HepG2 (cell line): ENCODE results near the gene CDC37. TPM values are rescaled to one million over a fixed set of nuclear protein-coding genes. Genes with fewer than 3 reads are reported as not detected.
A peak's percentile ranks its signal among the peaks of the same experiment; 100 is the strongest.

ENCODE experiments used
- AGO1 ChIP-seq: fragments of 200-400 bp; formaldehyde crosslinking; IDR thresholded peaks from 2 replicates; pipeline ENCODE4 v1.6.1; 2017; ENCODE audit warnings: mild to moderate bottlenecking, low read depth, low read length, moderate library complexity; ENCODE audit not compliant: poor library complexity, severe bottlenecking
- ATF7 ChIP-seq, 2 experiments: fragments of 450-650 bp in 1 of 2; sonication (generic) in 1 of 2; formaldehyde crosslinking in 1 of 2; IDR thresholded peaks; 2 replicates each; pipeline versions ENCODE4 v1.4.0 to v1.6.1; 2016 to 2020; ENCODE audit warnings: antibody characterized with exemption in 1 of 2, mild to moderate bottlenecking in 1 of 2, missing genetic modification reagents in 1 of 2
- CBX5 ChIP-seq: sonication (generic); formaldehyde crosslinking; IDR thresholded peaks from 2 replicates; pipeline ENCODE4 v1.4.0; 2020; ENCODE audit warnings: missing genetic modification reagents, borderline replicate concordance
- ELF3 ChIP-seq: IDR thresholded peaks from 2 replicates; pipeline ENCODE4 v1.6.1; 2016; ENCODE audit warnings: missing genetic modification reagents, missing compliant biosample characterization
- EP300 ChIP-seq, 3 experiments: sonication (generic) in 1 of 3; formaldehyde crosslinking in 1 of 3; IDR thresholded peaks; 2 replicates each; pipeline versions ENCODE4 v1.5.1 to v1.6.1; 2011 to 2020; ENCODE audit warnings: low read depth in 2 of 3, low read length in 2 of 3, borderline replicate concordance in 1 of 3, improper control_type of control experiment in 1 of 3, mild to moderate bottlenecking in 1 of 3, missing genetic modification reagents in 1 of 3, moderate library complexity in 1 of 3
- HOXA5 ChIP-seq: sonication (generic); formaldehyde crosslinking; IDR thresholded peaks from 2 replicates; pipeline ENCODE4 v1.4.0; 2020; ENCODE audit warnings: missing genetic modification reagents
- KAT8 ChIP-seq: IDR thresholded peaks from 2 replicates; pipeline ENCODE4 v1.6.1; 2016; ENCODE audit warnings: missing genetic modification reagents, missing compliant biosample characterization
- KDM2A ChIP-seq: sonication (generic); formaldehyde crosslinking; IDR thresholded peaks from 2 replicates; pipeline ENCODE4 v1.4.0; 2020; ENCODE audit warnings: low read depth, missing genetic modification reagents, borderline replicate concordance
- KLF6 ChIP-seq: IDR thresholded peaks from 2 replicates; pipeline ENCODE4 v1.8.0; 2016; ENCODE audit warnings: missing biosample characterization, missing genetic modification reagents
- MBNL3 ChIP-seq: fragments of 250-450 bp; sonication (Bioruptor Pico); conservative IDR thresholded peaks from 2 replicates; pipeline ENCODE4 v1.8.0; 2022; ENCODE audit warnings: mild to moderate bottlenecking, inconsistent platforms
- NR1H2 ChIP-seq: sonication (generic); formaldehyde crosslinking; IDR thresholded peaks from 2 replicates; pipeline ENCODE4 v1.8.1; 2022; ENCODE audit warnings: low read depth, missing genetic modification reagents, borderline replicate concordance
- RFX1 ChIP-seq: fragments of 450-650 bp; IDR thresholded peaks from 2 replicates; pipeline ENCODE4 v1.6.1; 2017
- SMAD3 ChIP-seq: sonication (generic); formaldehyde crosslinking; IDR thresholded peaks from 2 replicates; pipeline ENCODE4 v1.4.0; 2020; ENCODE audit warnings: missing genetic modification reagents
- ZMAT3 ChIP-seq: sonication (generic); formaldehyde crosslinking; conservative IDR thresholded peaks from 2 replicates; pipeline ENCODE4 v1.7.0; 2021; ENCODE audit warnings: missing genetic modification reagents
- ZNF260 ChIP-seq: sonication (generic); formaldehyde crosslinking; IDR thresholded peaks from 2 replicates; pipeline ENCODE4 v1.4.0; 2020; ENCODE audit warnings: missing genetic modification reagents, low read depth, mild to moderate bottlenecking, borderline replicate concordance
- ZNF331 ChIP-seq: sonication (generic); formaldehyde crosslinking; IDR thresholded peaks from 2 replicates; pipeline ENCODE4 v1.4.0; 2020; ENCODE audit warnings: missing genetic modification reagents
- polyA plus RNA-seq, 8 experiments: library from polyadenylated mRNA; depleted of rRNA in 3 of 8; stranded (reverse) in 7 of 8; unstranded in 1 of 8; fragments of >200 nt; fragmentation: Illumina TruSeq in 4 of 8; extraction: Trizol in 4 of 8; gene quantifications; 2 replicates each; pipeline versions ENCODE4 v1.2.1 to v1.2.3, GENCODE V29; 2011 to 2016; ENCODE audit warnings: low read depth in 4 of 8, missing spikeins in 1 of 8, mixed read lengths in 1 of 8; ENCODE audit not compliant: insufficient read depth in 1 of 8
- total RNA-seq, 5 experiments: library from RNA; depleted of rRNA; stranded (reverse); fragments of >200 nt; fragmentation: Illumina TruSeq; extraction: Trizol; gene quantifications; 2 replicates each; pipeline ENCODE4 v1.2.3, GENCODE V29; 2016; ENCODE audit warnings: low read depth in 1 of 5
- TF ChIP-seq, protein P1 (sequence below): sonication (generic); formaldehyde crosslinking; IDR thresholded peaks from 2 replicates; pipeline ENCODE4 v1.4.0; 2020; ENCODE audit warnings: missing genetic modification reagents, mild to moderate bottlenecking, borderline replicate concordance
- TF ChIP-seq, protein P2 (sequence below): sonication (generic); formaldehyde crosslinking; IDR thresholded peaks from 2 replicates; pipeline ENCODE4 v1.8.0; 2022; ENCODE audit warnings: missing genetic modification reagents, mild to moderate bottlenecking, inconsistent platforms, borderline replicate concordance
- TF ChIP-seq, protein P3 (sequence below): sonication (generic); formaldehyde crosslinking; IDR thresholded peaks from 2 replicates; pipeline ENCODE4 v1.8.0; 2022; ENCODE audit warnings: missing genetic modification reagents, mild to moderate bottlenecking, borderline replicate concordance
- TF ChIP-seq, protein P4 (sequence below): sonication (generic); formaldehyde crosslinking; IDR thresholded peaks from 2 replicates; pipeline ENCODE4 v1.8.1; 2023; ENCODE audit warnings: missing genetic modification reagents, mild to moderate bottlenecking, borderline replicate concordance
- TF ChIP-seq, protein P5 (sequence below): sonication (generic); formaldehyde crosslinking; IDR thresholded peaks from 2 replicates; pipeline ENCODE4 v1.4.0; 2020; ENCODE audit warnings: missing genetic modification reagents

CDC37 gene
- total and polyA plus RNA-seq, 2 of the 13 experiments (the other 11 are each of a cell fraction or from before 2014, with no cell fraction given), result 158 to 177 TPM

DNA sequence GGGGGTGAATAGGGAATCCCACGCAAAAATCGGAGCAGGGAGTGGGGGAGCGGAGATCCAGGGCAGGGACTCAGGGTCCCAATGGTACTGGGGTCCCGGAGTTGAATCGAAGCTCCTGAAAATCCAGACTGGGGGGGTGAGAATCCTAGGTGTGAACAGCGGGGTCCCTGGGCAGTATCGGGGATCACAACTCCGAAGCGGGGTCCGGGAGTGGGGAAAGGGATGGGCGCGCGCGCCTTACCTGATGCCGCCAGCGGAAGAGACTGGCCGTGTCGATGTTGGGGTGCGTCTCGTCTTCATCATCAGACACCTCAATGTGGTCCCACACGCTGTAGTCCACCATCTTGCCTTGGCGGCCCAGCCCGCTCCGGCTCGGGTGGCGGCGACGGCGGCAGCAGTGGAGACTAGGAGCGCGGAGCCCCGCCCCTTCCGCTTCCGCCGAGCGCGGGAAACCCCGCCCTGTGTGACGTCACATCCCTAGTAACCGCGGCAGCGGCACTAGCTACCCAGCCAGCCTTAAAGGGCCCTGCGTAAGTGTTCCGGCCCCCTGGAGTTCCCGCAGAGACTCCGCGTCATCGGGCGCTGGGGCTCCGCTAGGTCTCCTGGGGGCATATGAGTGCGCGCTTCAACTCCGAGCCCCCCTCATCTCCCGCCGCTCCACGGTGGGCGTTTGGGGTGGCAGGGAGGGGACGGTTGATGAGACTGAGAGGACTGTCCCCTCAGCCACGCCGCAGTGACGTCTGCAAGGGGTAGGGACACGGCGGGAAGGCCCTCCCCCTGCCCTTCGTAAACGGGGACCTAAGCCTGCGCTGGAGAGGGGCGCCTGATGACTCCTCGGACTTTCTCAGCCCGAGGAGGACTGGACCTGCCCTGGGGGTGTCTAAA, at the start of gene CDC37 (continued):
- TF ChIP-seq, protein P1, sequence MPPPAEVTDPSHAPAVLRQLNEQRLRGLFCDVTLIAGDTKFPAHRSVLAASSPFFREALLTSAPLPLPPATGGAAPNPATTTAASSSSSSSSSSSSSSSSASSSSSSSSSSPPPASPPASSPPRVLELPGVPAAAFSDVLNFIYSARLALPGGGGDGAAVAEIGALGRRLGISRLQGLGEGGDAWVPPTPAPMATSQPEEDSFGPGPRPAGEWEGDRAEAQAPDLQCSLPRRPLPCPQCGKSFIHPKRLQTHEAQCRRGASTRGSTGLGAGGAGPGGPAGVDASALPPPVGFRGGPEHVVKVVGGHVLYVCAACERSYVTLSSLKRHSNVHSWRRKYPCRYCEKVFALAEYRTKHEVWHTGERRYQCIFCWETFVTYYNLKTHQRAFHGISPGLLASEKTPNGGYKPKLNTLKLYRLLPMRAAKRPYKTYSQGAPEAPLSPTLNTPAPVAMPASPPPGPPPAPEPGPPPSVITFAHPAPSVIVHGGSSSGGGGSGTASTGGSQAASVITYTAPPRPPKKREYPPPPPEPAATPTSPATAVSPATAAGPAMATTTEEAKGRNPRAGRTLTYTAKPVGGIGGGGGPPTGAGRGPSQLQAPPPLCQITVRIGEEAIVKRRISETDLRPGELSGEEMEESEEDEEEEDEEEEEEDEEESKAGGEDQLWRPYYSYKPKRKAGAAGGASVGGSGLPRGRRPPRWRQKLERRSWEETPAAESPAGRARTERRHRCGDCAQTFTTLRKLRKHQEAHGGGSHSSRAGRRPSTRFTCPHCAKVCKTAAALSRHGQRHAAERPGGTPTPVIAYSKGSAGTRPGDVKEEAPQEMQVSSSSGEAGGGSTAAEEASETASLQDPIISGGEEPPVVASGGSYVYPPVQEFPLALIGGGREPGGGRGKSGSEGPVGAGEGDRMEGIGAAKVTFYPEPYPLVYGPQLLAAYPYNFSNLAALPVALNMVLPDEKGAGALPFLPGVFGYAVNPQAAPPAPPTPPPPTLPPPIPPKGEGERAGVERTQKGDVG (CRISPR knock-in tag), result no peak
- no peak for TF ChIP-seq KLF6 (CRISPR knock-in tag)
- TF ChIP-seq NR1H2 (CRISPR knock-in tag), result no peak
- TF ChIP-seq CBX5 (CRISPR knock-in tag), result peak; percentile 14; the same call in 1 of the 2 replicates
- TF ChIP-seq EP300 (IDR thresholded peaks at IDR 0.05; ENCODE audit: low read depth in 2 of 2, low read length in 2 of 2), result no peak
- TF ChIP-seq EP300 (CRISPR knock-in tag; IDR thresholded peaks at IDR 0.05; ENCODE audit: borderline replicate concordance), result no peak
- peak; percentile 68 for TF ChIP-seq KDM2A
- TF ChIP-seq ZMAT3 (CRISPR knock-in tag), result no peak
- peak; percentile 84 for TF ChIP-seq KAT8
- TF ChIP-seq SMAD3 (CRISPR knock-in tag), result 0 out of 2 replicates have a peak, but pooled peaks have one; percentile 35
- TF ChIP-seq, protein P2, sequence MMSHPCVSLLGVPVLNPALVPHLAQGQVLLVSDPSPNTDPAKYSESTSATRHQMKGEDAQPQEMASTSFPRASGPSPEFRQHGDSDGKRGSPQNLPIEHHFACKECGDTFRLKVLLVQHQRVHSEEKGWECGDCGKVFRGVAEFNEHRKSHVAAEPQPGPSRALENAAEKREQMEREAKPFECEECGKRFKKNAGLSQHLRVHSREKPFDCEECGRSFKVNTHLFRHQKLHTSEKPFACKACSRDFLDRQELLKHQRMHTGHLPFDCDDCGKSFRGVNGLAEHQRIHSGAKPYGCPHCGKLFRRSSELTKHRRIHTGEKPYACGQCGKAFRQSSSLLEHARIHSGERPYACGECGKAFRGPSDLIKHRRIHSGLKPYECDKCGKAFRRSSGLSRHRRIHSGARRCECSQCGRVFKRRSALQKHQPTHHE (CRISPR knock-in tag), result peak; percentile 68; the same call in 1 of the 2 replicates
- TF ChIP-seq ATF7 (IDR thresholded peaks at IDR 0.05), result peak; percentile 91
- TF ChIP-seq ATF7 (CRISPR knock-in tag; IDR thresholded peaks at IDR 0.05), result no peak
- TF ChIP-seq HOXA5 (CRISPR knock-in tag), result peak; percentile 63
- TF ChIP-seq, protein P3, sequence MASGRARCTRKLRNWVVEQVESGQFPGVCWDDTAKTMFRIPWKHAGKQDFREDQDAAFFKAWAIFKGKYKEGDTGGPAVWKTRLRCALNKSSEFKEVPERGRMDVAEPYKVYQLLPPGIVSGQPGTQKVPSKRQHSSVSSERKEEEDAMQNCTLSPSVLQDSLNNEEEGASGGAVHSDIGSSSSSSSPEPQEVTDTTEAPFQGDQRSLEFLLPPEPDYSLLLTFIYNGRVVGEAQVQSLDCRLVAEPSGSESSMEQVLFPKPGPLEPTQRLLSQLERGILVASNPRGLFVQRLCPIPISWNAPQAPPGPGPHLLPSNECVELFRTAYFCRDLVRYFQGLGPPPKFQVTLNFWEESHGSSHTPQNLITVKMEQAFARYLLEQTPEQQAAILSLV, result peak; percentile 27
- TF ChIP-seq AGO1, result no peak
- peak; percentile 92 for TF ChIP-seq RFX1
- TF ChIP-seq ZNF331 (CRISPR knock-in tag), result 0 out of 2 replicates have a peak, but pooled peaks have one; percentile 51
- TF ChIP-seq, protein P4, sequence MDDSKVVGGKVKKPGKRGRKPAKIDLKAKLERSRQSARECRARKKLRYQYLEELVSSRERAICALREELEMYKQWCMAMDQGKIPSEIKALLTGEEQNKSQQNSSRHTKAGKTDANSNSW (CRISPR knock-in tag), result no peak
- TF ChIP-seq ZNF260 (CRISPR knock-in tag), result no peak
- no peak; the same call in 1 of the 2 replicates for TF ChIP-seq ELF3 (CRISPR knock-in tag)
- TF ChIP-seq, protein P5, sequence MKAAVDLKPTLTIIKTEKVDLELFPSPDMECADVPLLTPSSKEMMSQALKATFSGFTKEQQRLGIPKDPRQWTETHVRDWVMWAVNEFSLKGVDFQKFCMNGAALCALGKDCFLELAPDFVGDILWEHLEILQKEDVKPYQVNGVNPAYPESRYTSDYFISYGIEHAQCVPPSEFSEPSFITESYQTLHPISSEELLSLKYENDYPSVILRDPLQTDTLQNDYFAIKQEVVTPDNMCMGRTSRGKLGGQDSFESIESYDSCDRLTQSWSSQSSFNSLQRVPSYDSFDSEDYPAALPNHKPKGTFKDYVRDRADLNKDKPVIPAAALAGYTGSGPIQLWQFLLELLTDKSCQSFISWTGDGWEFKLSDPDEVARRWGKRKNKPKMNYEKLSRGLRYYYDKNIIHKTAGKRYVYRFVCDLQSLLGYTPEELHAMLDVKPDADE (CRISPR knock-in tag), result peak; percentile 77; the same call in 1 of the 2 replicates
- no peak for TF ChIP-seq MBNL3 (CRISPR knock-in tag)
